GM19324 (cell line): ENCODE data around the gene MTHFD1L.

Experiments
- ATAC-seq: cut with Tn5 transposase; IDR thresholded peaks from one replicate; pipeline ENCODE4 v1.9.1; 2021; ENCODE audit warnings: mild to moderate bottlenecking, moderate library complexity; ENCODE audit not compliant: unreplicated experiment, low FRiP score

MTHFD1L gene

DNA sequence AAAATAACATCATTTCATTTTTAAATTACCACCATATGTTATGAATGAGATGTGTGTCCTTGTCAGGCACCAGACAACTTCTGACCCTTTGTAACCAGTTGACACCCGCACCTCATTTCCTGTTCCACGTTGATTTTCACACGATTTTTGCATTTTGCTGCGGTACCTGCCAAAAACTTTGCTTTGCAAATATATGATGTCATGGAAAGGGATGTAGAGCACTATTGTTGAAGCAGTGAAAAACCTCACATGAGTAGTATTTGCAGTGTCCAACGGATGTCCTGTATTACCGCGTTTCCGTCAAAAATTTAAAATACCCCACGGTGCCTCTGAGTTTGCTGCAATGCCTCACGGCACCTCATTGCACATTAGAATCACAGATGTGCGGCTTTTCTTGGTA is 115.6 kb downstream of the MTHFD1L start:
- peak; percentile 74 for ATAC-seq

DNA sequence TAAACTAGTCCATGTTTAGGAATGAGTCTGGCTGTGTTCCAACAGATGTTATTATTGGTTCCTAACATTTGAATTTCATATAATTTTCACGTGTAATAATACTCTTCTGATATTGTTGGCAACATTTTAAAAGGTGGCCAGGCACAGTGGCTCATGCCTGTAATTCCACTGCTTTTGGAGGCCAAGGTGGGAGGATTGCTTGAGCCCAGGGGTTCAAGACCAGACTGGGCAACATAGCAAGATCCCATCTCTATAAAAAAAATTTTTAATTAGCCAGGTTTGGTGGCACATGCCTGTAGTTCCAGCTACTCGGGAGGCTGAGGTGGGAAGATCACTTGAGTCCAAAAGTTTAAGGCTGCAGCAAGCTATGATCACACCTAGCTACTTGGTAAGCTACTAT is 116.2 kb downstream of the MTHFD1L start:
- ATAC-seq, result no peak

DNA sequence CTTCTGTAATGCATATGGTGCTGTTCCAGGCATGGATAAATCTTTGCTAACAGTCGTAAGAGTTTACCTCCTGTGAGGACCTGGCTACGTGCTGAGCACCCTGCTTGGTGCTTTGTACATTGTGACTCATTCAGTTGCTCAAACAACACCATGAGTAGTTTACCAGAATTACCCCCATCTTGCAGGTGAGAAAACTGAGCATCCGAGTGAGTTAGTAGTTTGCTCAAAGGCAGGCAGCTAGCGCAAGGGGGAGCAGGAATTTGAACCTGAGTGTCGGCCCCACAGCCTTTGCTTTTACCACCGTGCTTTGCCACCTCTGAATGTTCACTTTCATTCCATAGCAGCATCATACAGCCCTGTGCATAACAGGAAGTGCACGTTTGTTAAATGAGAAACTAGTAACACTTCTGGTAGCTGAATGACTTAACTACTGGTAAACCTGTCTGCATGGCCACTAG is 121.9 kb downstream of the MTHFD1L start:
- peak; percentile 86 for ATAC-seq

DNA sequence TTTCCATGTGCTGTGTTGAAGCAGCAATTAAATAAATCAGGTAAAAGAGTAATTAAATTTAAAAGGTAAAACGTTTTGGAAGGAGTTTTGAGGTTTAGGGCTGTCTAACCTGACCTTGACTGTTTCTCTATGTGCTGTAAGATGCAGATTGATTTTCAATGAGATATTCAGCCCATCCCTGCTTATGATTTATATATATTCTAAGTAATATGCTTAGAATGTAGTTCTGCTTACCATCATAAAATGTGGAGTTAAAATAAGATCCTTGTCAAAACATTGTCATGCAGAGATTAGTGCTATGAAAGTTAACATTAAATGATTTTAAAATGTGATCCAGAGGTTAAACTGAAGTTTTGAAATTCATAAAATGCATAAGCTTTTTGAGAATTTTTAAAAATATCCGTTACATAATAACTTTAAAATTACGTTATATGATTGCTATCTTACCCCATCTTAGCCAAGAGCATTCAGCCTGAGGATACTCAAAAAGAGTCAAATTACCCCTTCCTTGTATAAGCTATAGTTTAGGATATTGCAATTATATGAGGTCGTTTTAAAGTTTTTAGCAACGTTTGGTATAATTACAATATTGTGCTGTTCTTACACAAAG is 122.5 kb downstream of the MTHFD1L start:
- no peak for ATAC-seq

DNA sequence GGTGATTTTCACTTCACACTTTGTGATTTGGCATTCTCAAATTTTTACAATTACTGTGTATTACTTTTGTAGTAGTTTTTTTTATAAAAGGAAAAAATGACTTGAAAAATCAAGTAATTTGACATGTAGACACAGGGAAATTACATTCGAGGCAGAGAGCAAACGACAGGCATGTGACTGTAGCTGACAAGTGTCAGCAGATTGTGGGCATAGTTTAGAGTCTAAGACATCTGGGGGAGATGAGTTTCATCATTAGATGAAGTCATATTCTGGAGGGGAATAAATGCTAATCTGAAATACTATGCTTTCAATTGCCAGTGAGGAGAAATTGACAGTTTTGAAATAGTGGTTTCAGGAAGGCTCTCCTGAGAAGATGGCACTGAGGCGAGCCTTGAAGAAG is 126.0 kb downstream of the MTHFD1L start:
- ATAC-seq, result no peak

DNA sequence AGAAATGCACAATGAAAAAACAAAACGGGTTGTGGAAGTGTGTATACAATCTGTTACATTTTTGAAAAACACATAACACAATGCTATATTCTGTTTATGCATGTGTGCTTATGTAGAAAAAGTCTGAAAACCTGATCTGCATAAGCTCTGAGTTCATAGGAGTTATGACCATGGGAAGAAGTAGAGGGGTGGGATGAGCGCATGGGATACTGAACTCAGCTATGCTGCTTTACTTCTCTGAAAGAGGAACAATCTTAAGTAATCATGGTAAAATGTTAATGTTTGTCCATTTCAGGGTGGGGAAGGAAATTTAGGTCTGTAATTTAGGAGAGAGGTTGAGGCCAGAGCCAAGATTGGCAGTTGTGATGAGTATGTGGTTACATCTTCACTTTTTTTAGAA is 126.8 kb downstream of the MTHFD1L start:
- no peak for ATAC-seq

DNA sequence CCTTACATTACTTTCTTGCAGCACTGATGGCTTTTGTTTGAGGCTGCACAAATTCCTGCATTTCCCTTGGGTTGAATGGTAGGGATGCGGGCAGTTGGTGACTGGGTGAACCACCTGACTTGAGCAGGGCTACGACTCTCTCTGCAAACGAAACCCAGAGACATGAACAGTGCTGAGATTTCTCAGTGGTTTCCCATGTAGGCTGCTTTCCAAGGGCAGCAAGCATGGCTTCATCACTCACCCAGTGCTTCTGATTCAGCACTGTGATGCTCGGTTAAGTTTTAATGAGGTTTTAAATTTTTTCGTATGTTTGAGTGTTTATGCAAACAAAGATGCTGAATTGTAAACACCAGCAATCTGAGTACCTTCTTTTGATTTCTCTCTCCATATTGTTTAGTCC is 127.2 kb downstream of the MTHFD1L start:
- no peak for ATAC-seq

DNA sequence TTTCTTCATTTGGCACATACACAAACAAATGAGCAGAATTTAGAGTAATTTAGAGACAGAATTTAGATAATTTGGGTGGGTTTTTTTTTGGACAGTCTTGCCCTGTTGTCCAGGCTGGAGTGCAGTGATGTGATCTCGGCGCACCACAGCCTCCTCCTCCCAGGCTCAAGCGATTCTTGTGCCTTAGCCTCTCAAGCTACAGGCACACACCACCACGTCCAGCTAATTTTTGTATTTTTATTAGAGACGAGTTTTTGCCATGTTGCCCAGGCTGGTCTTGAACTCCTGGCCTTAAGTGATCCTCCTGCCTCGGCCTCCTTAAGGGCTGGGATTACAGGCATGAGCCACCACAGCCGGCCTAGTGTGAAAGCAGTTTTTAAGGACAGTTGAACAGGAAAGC is 127.8 kb downstream of the MTHFD1L start:
- no peak for ATAC-seq

DNA sequence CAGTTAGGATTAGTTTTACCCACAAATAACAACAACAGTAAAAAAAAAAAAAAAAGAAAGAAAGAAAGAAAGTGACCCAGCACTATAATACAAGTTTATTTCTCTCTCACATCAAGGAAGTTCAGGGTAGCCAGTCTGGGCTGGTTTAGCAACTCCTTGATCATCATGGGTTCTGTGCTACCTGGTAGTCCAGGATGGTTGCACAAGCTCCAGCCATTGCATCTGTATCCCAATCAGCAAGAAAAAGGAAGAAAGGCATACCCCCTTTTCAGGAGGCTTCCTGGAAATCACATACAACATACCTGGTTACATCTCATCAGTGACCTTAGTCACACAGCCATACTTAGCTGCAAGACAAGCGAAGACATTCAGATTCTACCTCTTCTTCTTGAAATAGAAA is 128.5 kb downstream of the MTHFD1L start:
- no peak for ATAC-seq

DNA sequence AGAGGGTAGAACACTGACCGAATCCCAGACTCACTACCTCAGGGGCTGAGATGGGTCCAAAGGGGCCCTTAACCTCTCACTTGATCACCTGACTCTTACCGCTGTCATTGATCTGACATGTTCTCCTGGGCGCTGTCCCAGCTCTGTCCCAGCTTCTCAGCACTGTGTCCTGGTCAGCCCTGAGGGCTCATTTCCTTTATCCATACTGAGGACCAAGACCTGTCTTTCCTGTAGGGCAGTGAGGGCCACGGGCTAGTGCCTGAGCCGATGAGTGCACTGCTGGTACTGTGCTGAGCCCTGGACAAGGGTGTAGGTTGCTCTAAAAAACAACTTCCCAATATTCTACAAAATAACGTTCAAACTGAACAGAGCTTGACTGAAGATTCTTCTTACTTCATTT is 131.5 kb downstream of the MTHFD1L start:
- ATAC-seq, result no peak

DNA sequence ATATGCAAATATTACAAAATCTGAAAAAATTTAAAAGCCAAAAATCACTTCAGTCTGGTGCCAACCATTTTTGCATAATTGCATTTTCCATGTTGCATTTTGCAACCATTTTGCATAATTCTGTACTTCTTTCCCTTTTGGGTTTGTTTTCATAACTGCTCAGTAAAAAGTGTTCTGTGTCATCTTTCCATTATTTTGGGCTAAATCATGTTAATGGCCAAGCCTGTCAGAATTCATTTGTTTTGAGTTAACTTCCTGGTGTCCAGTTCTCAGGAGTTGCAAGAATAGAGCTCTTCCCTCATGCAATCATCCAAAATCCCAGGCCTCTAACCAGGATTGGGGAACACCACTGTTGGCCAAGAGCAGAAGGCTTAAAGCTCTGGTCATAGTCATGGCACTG is 133.6 kb downstream of the MTHFD1L start:
- no peak for ATAC-seq

DNA sequence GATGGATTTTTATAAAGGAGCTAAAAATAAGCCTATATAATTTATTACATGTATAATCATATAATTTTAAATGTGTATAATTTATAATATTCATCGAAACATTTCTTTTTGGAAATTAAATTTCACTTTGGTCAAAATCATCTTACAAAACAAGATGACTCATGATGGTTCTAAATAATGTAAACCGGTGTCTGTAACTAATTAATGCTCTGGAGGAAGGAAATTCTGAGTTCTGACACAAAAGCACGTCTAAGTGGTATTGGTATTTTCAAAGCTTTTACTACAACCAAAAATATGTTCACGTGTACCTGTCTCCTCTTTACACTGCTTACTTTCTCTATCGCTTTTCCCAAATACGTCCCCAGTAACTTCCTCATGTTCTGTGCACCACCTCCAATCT is 134.1 kb downstream of the MTHFD1L start:
- no peak for ATAC-seq

DNA sequence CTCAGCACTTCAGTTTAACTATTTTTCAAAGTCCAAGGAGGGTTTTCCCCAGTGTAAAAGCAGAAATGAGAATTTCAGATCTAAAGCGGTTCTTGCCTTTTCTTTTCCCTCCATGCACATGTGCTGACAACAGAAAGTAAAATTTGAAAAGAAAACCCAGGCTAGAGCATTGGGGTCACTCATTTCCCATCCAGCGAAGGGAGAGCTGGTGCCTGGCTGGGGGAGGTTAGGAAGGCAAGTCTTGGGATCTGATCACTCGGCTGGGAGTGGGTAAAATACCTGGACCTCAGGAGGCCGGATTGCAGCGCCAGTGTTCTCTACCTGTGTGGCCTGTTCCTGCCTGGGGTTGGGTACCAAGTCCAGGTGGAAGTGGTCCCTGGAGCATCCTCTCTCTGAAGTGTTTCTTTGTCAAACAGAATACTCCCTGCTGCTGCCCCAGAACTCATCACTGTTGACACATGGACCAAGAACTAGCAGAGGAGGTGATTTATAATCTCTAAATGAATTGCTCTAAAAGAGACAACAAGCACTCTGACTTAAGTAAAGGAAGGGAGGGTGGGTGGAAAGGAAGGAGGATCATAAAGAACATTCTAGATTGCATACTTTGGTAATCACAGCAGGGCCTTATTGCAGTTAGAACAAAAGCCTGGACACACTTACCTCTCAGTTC is 136.0 kb downstream of the MTHFD1L start:
- ATAC-seq, result peak; percentile 58

DNA sequence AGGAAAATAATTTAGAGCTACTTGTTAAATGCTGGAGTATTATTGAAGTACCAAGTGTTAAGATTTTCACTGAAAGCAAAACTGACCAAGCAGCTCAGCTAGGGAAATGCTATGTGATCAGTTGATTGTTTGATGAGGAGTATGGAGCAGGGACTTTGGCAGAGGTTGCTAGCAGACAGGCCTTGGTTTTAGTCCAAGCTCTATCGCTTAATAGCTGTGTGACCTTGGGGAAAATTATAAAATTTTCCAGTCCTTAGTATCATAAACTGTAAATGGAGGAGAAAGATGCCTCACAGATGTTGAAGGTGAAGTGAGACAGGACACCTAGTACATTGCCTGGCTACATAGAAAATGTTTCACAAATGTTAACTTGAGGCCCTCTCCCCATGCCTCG is 136.6 kb downstream of the MTHFD1L start:
- ATAC-seq, result no peak

DNA sequence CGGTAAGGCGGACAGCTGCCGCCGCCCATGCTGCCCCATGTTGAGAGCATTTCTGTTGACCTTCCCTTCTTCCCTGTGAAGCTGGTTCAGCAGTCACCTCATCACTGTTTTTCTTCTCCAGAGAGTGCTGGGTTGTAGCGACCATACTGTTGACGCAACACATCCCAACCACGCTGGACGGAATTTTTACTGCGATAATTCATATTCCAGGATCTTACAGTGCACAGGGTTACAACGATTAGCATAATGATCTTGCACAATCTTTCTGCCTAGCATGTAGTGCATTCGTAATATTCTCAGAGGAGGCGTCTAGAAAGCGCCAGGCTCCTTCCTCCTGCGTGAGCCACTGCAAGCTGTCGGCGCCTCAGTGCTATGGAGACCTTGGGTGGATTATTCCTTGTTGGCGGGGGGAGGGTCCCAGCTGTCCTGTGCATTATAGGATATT is 137.0 kb downstream of the MTHFD1L start:
- ATAC-seq, result no peak

DNA sequence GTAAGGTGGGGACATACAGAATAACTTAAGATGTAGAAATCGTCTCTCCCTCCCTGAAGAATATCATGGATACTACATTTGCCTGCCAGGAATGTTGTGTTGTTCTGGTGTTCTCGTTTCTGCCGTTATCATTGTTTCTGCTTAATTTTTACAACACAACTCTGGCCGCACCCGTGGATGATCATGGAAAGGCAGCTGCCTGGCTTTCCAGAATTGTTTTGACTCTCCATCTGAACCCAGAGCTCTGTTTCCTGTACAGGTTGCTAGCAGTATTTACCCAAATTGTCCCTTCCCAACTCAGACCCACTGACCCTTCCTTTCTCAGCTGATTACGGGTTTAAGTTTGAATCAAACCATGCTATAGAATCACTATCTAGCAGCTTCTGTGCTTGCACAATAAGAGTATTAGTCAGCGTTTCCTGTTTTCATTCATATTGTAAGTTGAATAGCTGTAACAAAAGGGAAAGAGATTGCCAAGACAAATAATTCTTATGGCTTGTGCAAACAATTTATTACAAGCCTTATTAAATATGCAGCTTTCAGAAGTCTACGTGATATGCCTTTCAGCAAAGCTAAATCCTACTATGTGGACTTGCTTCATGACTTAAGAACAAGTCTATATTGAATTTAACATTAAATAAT is 139.0 kb downstream of the MTHFD1L start:
- ATAC-seq, result no peak

DNA sequence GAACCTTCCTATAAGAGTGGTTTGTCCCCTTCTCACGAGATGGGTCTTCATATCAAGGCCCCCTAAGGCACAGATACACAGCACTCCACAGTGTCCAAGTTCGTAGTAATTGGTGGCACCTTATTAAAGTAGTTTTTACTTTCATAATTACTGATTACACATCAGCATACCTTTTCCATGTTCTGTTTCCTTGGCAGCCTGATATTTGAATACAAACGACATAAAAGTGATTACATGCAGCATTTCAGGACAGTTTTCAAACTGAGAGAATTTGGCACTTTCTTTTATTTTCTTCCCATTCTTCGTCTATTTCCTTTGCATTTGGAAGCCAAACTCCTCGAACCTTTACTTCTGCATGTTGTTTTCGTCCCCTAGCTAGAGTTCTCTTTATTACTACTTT is 139.7 kb downstream of the MTHFD1L start:
- no peak for ATAC-seq

DNA sequence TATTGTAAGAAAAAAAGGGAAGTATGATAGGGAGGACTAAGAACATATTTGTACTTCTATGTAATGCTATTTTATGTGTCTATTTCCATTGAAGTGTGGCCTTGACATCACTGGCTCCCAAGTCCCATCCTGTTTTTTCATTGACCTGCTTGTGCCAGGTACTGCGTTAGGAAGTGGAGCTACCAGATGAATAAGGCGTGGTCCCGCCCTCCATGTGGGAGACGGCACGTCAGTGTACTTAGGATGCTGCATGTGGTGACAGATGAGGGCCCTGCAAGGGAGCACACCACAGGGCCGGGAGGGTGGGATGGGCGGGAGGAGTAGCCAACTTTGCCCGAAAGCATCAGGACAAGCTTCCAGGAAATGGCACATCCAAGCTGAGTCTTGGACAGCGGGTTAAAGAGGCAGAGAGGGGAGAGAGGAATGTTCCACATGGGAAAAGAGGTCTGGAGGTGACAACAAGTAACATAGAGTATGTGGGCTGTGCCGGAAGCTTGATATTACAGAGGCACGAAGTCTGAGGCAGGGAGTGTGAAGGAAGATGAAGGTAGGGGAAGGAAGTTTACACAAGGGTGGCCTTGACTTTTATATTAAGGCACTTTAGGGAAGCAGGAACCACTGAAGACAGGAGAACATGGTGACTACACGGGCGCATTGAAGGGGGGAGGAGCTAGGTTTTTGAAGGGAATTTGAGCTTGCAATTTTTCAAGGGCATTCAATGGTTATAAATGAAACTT is 140.6 kb downstream of the MTHFD1L start:
- no peak for ATAC-seq

DNA sequence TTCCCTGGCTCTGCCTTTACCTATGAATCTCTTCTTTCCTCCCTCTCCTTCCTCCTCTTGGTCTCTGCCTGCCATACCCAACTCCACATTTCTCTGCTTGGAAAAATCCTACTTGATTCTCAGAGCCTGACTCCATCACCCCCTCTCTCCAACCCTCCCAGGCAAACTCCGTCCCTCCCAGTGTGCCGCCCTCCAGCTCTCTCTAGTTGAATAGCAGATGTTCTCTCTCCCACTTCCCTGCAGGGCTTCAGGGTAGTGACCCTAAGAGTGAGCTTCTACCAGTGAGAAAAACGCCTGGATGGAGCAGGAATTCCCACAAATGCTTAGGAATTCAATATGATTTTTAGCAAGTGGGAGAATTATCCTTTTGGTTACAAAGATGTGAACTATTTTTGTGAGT is 141.6 kb downstream of the MTHFD1L start:
- ATAC-seq, result no peak

DNA sequence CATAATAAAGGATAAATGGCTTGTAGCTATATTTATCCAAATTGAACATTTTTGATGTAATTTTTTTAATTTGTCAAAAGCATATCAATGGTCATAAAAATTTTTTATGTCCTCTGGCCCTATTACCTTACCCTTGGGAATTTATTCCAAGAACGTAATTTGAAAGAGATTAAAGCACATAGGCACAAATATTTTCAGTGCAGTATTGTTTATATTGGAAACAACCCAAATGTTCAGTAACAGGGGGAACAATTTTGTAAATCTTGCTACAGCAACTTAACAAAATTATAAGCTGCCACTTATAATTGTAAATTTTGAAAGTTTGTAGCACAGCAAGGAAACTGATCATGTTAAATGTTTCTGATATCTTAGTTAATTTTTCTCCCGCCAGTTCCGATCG is 142.4 kb downstream of the MTHFD1L start:
- ATAC-seq, result no peak

DNA sequence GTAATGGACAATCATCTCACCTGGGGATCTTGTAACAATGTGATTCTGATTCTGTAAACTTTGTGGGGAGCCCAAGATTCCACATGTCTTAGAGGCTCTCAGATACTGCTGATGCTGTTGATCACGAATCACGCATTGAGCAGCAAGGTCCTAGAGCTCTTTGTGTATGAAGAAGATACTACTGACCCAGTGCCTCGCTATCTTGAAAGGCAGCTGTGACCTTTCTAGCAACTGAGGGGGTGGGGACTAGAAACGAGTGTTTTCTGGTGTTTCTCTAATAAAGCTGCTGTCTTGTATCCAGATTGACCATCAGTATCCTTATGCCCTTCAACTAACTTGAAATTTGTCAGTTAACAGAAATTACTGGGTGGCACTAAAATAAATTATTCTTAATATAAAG is 142.9 kb downstream of the MTHFD1L start:
- ATAC-seq, result no peak
